ENCODE measurements around the gene BRF1.
"Not testable (repeated sequence)": the region's sequence is repeated elsewhere in the genome, so short reads cannot be mapped to it uniquely, and the experiment has no call there.

The BRF1 gene

GRCh38 chr14:105300542-105301102 lies at the start of gene BRF1:
Gene BRF1, minus strand, starts transcription at chr14:105301001. Its CDS starts 372 bp downstream, at chr14:105300629.
- peak; percentile 81 for DNase-seq (ENCODE audit: low read depth)

GRCh38 chr14:105349992-105350391 lies 49.2 kb upstream of the BRF1 start:
- no peak for DNase-seq (ENCODE audit: low read depth)

GRCh38 chr14:105348945-105349699 lies 48.3 kb upstream of the BRF1 start:
- no peak for DNase-seq (ENCODE audit: low read depth)

- no peak for DNase-seq (ENCODE audit: low read depth)
These were observed 47.6 kb upstream of the BRF1 start for GRCh38 chr14:105348169-105348944.

GRCh38 chr14:105347587-105347968 lies 46.8 kb upstream of the BRF1 start:
- DNase-seq (ENCODE audit: low read depth) = no peak

- no peak for DNase-seq (ENCODE audit: low read depth)
These were observed 46.2 kb upstream of the BRF1 start for GRCh38 chr14:105346876-105347586.

GRCh38 chr14:105346200-105346533 lies 45.4 kb upstream of the BRF1 start:
- no peak for DNase-seq (ENCODE audit: low read depth)

- DNase-seq (ENCODE audit: low read depth) = no peak
These were observed 42.4 kb upstream of the BRF1 start for GRCh38 chr14:105343194-105343593.

GRCh38 chr14:105340821-105341733 lies 40.3 kb upstream of the BRF1 start:
- no peak for DNase-seq (ENCODE audit: low read depth)

GRCh38 chr14:105337966-105338741 lies 37.4 kb upstream of the BRF1 start:
- DNase-seq (ENCODE audit: low read depth) = no peak

GRCh38 chr14:105337433-105337832 lies 36.6 kb upstream of the BRF1 start:
- DNase-seq (ENCODE audit: low read depth) = no peak

GRCh38 chr14:105336477-105337287 lies 35.9 kb upstream of the BRF1 start:
- no peak for DNase-seq (ENCODE audit: low read depth)

GRCh38 chr14:105335735-105336476 lies 35.1 kb upstream of the BRF1 start:
- no peak for DNase-seq (ENCODE audit: low read depth)

- DNase-seq (ENCODE audit: low read depth) = not testable (repeated sequence)
These were observed 34.4 kb upstream of the BRF1 start for GRCh38 chr14:105335231-105335542.

- no peak for DNase-seq (ENCODE audit: low read depth)
These were observed 33.8 kb upstream of the BRF1 start for GRCh38 chr14:105334383-105335230.

- no peak for DNase-seq (ENCODE audit: low read depth)
These were observed 33.0 kb upstream of the BRF1 start for GRCh38 chr14:105333613-105334364.

GRCh38 chr14:105333020-105333490 lies 32.3 kb upstream of the BRF1 start:
- DNase-seq (ENCODE audit: low read depth) = no peak

Measured in GM04504 (cell line).